H9 (cell line): ENCODE data around the gene MBNL1. TPM values are rescaled to one million over a fixed set of nuclear protein-coding genes. Genes with fewer than 3 reads are reported as not detected.

Source experiments
- DNase-seq: peaks from one replicate; pipeline ENCODE4 v3.0.0-alpha.2; 2017
- H2AFZ ChIP-seq: one replicate; pipeline ENCODE4 v1.6.1; 2013; ENCODE audit warnings: mild to moderate bottlenecking, low read length, control low read depth, moderate library complexity
- H2AK5ac ChIP-seq: 2 replicates; pipeline ENCODE4 v1.6.1; 2013; ENCODE audit warnings: low read length, control low read depth, mixed read lengths; ENCODE audit not compliant: insufficient read length
- H2BK120ac ChIP-seq: one replicate; pipeline ENCODE4 v1.6.1; 2013; ENCODE audit warnings: low read depth, mild to moderate bottlenecking, low read length, control low read depth, inconsistent platforms; ENCODE audit not compliant: poor library complexity, severe bottlenecking
- H2BK12ac ChIP-seq: 2 replicates; pipeline ENCODE4 v1.6.1; 2013; ENCODE audit warnings: low read length, control low read depth, mixed read lengths, low read depth; ENCODE audit not compliant: insufficient read length
- H2BK15ac ChIP-seq: 2 replicates; pipeline ENCODE4 v1.6.1; 2013; ENCODE audit warnings: low read depth, low read length, control low read depth
- H2BK20ac ChIP-seq: one replicate; pipeline ENCODE4 v1.6.1; 2013; ENCODE audit warnings: low read depth, mild to moderate bottlenecking, low read length, control low read depth, inconsistent platforms; ENCODE audit not compliant: poor library complexity, severe bottlenecking
- H2BK5ac ChIP-seq: 2 replicates; pipeline ENCODE4 v1.6.1; 2013; ENCODE audit warnings: low read length, control low read depth, mixed read lengths; ENCODE audit not compliant: insufficient read length
- H3K14ac ChIP-seq: 2 replicates; pipeline ENCODE4 v1.6.1; 2013; ENCODE audit warnings: low read length, control low read depth; ENCODE audit not compliant: insufficient read depth
- H3K18ac ChIP-seq: 2 replicates; pipeline ENCODE4 v1.6.1; 2013; ENCODE audit warnings: low read depth, mild to moderate bottlenecking, mixed read lengths, low read length, control low read depth; ENCODE audit not compliant: insufficient read length
- H3K23ac ChIP-seq: 2 replicates; pipeline ENCODE4 v1.6.1; 2013; ENCODE audit warnings: low read length, control low read depth, mixed read lengths, low read depth; ENCODE audit not compliant: insufficient read length
- H3K23me2 ChIP-seq: 2 replicates; pipeline ENCODE4 v1.6.1; 2013; ENCODE audit warnings: low read depth, mild to moderate bottlenecking, mixed read lengths, low read length, control low read depth; ENCODE audit not compliant: insufficient read length, poor library complexity, severe bottlenecking
- H3K27ac ChIP-seq: 2 replicates; pipeline ENCODE4 v1.5.1; 2013; ENCODE audit warnings: low read length, control low read depth, mixed read lengths, low read depth; ENCODE audit not compliant: insufficient read length
- H3K27me3 ChIP-seq: 2 replicates; pipeline ENCODE4 v1.6.1; 2013; ENCODE audit warnings: low read length, control low read depth, inconsistent platforms; ENCODE audit not compliant: insufficient read depth
- H3K4ac ChIP-seq: 2 replicates; pipeline ENCODE4 v1.6.1; 2013; ENCODE audit warnings: low read depth, mild to moderate bottlenecking, control low read depth, inconsistent platforms, low read length, moderate library complexity
- H3K4me1 ChIP-seq: 2 replicates; pipeline ENCODE4 v1.6.1; 2013; ENCODE audit warnings: low read length, control low read depth, inconsistent platforms; ENCODE audit not compliant: insufficient read depth
- H3K4me2 ChIP-seq: 2 replicates; pipeline ENCODE4 v1.6.1; 2013; ENCODE audit warnings: low read length, control low read depth, mixed read lengths; ENCODE audit not compliant: insufficient read length, insufficient read depth
- H3K56ac ChIP-seq: 2 replicates; pipeline ENCODE4 v1.6.1; 2013; ENCODE audit warnings: low read depth, mild to moderate bottlenecking, mixed read lengths, low read length, control low read depth; ENCODE audit not compliant: insufficient read length
- H3K79me1 ChIP-seq: 2 replicates; pipeline ENCODE4 v1.6.1; 2013; ENCODE audit warnings: low read depth, mild to moderate bottlenecking, moderate library complexity, low read length, control low read depth, inconsistent platforms; ENCODE audit not compliant: insufficient read depth, poor library complexity, severe bottlenecking
- H3K79me2 ChIP-seq: 2 replicates; pipeline ENCODE4 v1.6.1; 2013; ENCODE audit warnings: low read length, control low read depth, inconsistent platforms; ENCODE audit not compliant: insufficient read depth
- H3K9ac ChIP-seq: 2 replicates; pipeline ENCODE4 v1.6.1; 2013; ENCODE audit warnings: low read length, control low read depth, mixed read lengths; ENCODE audit not compliant: insufficient read length; ENCODE audit errors: extremely low read depth
- H3K9me3 ChIP-seq: one replicate; pipeline ENCODE4 v1.6.1; 2013; ENCODE audit warnings: low read depth, low read length, inconsistent platforms; ENCODE audit not compliant: control insufficient read depth
- H3T11ph ChIP-seq: one replicate; pipeline ENCODE4 v1.6.1; 2013; ENCODE audit warnings: mild to moderate bottlenecking, low read length, control low read depth, inconsistent platforms
- H4K20me1 ChIP-seq: one replicate; pipeline ENCODE4 v1.6.1; 2013; ENCODE audit not compliant: control insufficient read depth, insufficient read length, insufficient read depth
- H4K5ac ChIP-seq: 2 replicates; pipeline ENCODE4 v1.6.1; 2013; ENCODE audit warnings: low read depth, mild to moderate bottlenecking, mixed read lengths, low read length, control low read depth; ENCODE audit not compliant: insufficient read length
- H4K8ac ChIP-seq: replicated peaks from 2 replicates; pipeline ENCODE4 v1.6.1; 2013; ENCODE audit warnings: low read length, control low read depth, mixed read lengths, low read depth; ENCODE audit not compliant: insufficient read length
- H4K91ac ChIP-seq: 2 replicates; pipeline ENCODE4 v1.6.1; 2013; ENCODE audit warnings: low read depth, mild to moderate bottlenecking, moderate library complexity, mixed read lengths, low read length, control low read depth; ENCODE audit not compliant: insufficient read length
- H3K27ac Mint-ChIP-seq, 3 experiments: 2 replicates in 2 of 3; 3 replicates in 1 of 3; pipeline ENCODE4 v1.8.0; 2020 to 2021; ENCODE audit warnings: mixed read lengths in 3 of 3, mild to moderate bottlenecking in 1 of 3, moderate library complexity in 1 of 3
- H3K27me3 Mint-ChIP-seq: 2 replicates; pipeline ENCODE4 v1.8.0; 2021; ENCODE audit warnings: low read depth, mild to moderate bottlenecking, moderate library complexity, mixed read lengths
- H3K36me3 Mint-ChIP-seq, 3 experiments: 2 replicates in 2 of 3; 3 replicates in 1 of 3; pipeline ENCODE4 v1.8.0; 2020 to 2021; ENCODE audit warnings: low read depth in 3 of 3, mixed read lengths in 3 of 3; ENCODE audit not compliant: insufficient read depth in 1 of 3
- H3K4me1 Mint-ChIP-seq, 2 experiments: 2 replicates each; pipeline ENCODE4 v1.8.0; 2020; ENCODE audit warnings: mixed read lengths in 2 of 2
- H3K4me3 Mint-ChIP-seq, 2 experiments: 2 replicates in 1 of 2; 3 replicates in 1 of 2; pipeline ENCODE4 v1.8.0; 2020 to 2021; ENCODE audit warnings: mild to moderate bottlenecking in 2 of 2, mixed read lengths in 2 of 2, moderate library complexity in 1 of 2
- H3K9me3 Mint-ChIP-seq, 2 experiments: 2 replicates in 1 of 2; 3 replicates in 1 of 2; pipeline ENCODE4 v1.8.0; 2020; ENCODE audit warnings: mild to moderate bottlenecking in 2 of 2, mixed read lengths in 2 of 2, moderate library complexity in 1 of 2
- WGBS: extraction: QIAGEN DNeasy Blood & Tissue Kit; methylation state at CpG from one replicate; pipeline ENCODE4 v1.1.7; 2013; ENCODE audit warnings: missing lambda C conversion rate, low lambda C conversion rate, mixed read lengths; ENCODE audit not compliant: insufficient read length; ENCODE audit errors: extremely low coverage; 5-methylcytosine and 5-hydroxymethylcytosine counted together
- total RNA-seq: library from RNA; stranded (reverse); gene quantifications from 2 replicates; pipeline ENCODE4 v1.2.1, GENCODE V29; 2021
- TF ChIP-seq, protein P1 (sequence below): fragments of 200-600 bp; sonication (generic); conservative IDR thresholded peaks from 3 replicates; pipeline ENCODE4 v1.8.0; 2021; ENCODE audit warnings: antibody characterized with exemption, mild to moderate bottlenecking

The MBNL1 gene
- total RNA-seq, 1 experiment from 2014 or later: 14.9 TPM

DNA sequence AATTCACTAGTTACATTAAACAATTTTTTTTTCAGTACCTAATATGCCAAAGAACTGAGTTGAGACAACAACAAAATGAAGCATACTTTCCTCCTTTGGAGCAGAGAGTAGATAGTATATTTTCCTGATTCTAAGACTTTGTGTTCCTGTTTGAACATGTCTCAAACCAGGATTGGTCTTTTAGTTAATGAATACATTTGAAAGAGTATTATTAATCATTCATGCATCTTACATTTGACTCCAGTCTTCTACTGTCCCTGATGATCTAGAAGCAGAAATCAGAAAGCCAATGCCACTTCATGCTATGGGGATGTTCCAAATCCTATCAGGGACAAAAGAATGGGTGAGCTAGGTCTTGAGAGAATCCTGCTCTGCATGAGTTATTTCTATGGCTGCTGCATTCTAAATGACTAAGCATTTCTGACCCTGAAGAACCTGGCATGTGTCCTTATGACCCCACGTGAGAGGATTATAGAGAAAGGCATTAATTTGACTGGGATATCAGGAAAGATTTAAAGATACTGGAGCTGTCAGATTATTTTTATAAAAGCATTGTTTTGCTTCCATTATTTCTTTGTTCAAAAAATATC, 32.9 kb upstream of the MBNL1 start:
- Histone ChIP-seq H3K4ac (no peak overlapping the region), H3K27ac (no peak overlapping the region), H2BK15ac (no peak overlapping the region), H3K79me2 (no peaks in the 10 kb centered on the region), H3K23me2 (no peaks in the 10 kb centered on the region), H3K18ac (no peak overlapping the region), H3K14ac (no peak overlapping the region), H3K79me1 (no peaks in the 10 kb centered on the region), H2BK12ac (no peak overlapping the region), H2BK120ac (no peak overlapping the region), H3K9me3 (no peaks in the 10 kb centered on the region), H2AK5ac (no peak overlapping the region), H3K4me2 (no peak overlapping the region), H2BK5ac (no peak overlapping the region), H3K23ac (no peak overlapping the region), H3K4me1 (no peaks in the 10 kb centered on the region), H4K91ac (no peak overlapping the region), H3K9ac (no peak overlapping the region), H4K20me1 (no peaks in the 10 kb centered on the region), H3K56ac (no peak overlapping the region), H4K8ac (no peak overlapping the region), H4K5ac (no peak overlapping the region), H3T11ph (no peak overlapping the region), H2BK20ac (no peak overlapping the region), H2AFZ (no peak overlapping the region), H3K27me3 (no peaks in the 10 kb centered on the region)
- H3K27me3 Mint-ChIP-seq: no peaks in the 10 kb centered on the region
- TF ChIP-seq, protein P1, sequence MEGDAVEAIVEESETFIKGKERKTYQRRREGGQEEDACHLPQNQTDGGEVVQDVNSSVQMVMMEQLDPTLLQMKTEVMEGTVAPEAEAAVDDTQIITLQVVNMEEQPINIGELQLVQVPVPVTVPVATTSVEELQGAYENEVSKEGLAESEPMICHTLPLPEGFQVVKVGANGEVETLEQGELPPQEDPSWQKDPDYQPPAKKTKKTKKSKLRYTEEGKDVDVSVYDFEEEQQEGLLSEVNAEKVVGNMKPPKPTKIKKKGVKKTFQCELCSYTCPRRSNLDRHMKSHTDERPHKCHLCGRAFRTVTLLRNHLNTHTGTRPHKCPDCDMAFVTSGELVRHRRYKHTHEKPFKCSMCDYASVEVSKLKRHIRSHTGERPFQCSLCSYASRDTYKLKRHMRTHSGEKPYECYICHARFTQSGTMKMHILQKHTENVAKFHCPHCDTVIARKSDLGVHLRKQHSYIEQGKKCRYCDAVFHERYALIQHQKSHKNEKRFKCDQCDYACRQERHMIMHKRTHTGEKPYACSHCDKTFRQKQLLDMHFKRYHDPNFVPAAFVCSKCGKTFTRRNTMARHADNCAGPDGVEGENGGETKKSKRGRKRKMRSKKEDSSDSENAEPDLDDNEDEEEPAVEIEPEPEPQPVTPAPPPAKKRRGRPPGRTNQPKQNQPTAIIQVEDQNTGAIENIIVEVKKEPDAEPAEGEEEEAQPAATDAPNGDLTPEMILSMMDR: no peak
- no peaks in the 10 kb centered on the region for H3K36me3 Mint-ChIP-seq
- WGBS: no CpG with 5 or more reads among the region's 1 CpG
- no peaks in the 10 kb centered on the region for H3K4me1 Mint-ChIP-seq
- H3K9me3 Mint-ChIP-seq: no peaks in the 10 kb centered on the region; a peak in 1 of 5 replicates
- no peak overlapping the region for H3K4me3 Mint-ChIP-seq
- no peak for DNase-seq
- H3K27ac Mint-ChIP-seq: no peak overlapping the region
